ENCODE measurements around the gene PNLIPRP2.

DNA sequence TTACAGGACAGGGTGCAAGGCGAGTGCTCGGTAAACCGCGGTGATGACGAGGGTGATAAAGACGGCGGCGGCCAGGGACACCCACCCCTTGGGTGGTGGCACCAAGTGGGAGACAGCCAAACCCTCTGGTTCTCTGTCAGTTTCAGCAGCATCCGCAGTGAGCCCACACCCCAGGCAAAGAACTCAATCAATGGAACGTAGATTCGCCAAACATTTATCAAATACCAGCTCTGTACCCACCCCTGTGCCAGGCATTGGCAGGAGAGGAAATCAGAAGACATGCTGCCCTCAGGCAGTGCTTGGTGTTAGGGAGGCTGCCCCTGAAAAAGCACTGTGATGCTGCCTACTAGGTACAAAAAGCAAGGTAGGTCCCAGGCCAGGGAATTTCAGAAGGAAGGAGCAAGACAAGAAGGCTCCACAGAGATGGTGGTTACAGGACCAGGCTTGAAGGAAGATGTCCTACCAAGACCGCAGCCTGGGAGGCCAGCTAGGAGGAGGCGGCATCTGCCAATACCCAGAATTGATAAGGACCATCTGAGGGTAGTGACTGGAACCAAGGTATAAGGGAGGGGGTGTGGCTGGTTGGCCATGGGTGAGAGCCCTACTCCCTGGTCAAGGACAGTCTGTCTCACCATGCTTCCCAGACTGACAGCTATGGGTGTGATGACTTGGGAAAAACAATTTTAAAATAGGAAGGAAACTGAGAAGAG lies 10.2 kb upstream of the PNLIPRP2 start:
- TF ChIP-seq, protein P1, sequence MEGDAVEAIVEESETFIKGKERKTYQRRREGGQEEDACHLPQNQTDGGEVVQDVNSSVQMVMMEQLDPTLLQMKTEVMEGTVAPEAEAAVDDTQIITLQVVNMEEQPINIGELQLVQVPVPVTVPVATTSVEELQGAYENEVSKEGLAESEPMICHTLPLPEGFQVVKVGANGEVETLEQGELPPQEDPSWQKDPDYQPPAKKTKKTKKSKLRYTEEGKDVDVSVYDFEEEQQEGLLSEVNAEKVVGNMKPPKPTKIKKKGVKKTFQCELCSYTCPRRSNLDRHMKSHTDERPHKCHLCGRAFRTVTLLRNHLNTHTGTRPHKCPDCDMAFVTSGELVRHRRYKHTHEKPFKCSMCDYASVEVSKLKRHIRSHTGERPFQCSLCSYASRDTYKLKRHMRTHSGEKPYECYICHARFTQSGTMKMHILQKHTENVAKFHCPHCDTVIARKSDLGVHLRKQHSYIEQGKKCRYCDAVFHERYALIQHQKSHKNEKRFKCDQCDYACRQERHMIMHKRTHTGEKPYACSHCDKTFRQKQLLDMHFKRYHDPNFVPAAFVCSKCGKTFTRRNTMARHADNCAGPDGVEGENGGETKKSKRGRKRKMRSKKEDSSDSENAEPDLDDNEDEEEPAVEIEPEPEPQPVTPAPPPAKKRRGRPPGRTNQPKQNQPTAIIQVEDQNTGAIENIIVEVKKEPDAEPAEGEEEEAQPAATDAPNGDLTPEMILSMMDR (IDR thresholded peaks at IDR 0.05), result no peak
- TF ChIP-seq POLR2A (IDR thresholded peaks at IDR 0.05) (no peak), EP300 (IDR thresholded peaks at IDR 0.05) (no peak)

Measured in tibial nerve (tissue), 4 donors.